Neural progenitor cell (in vitro differentiated cells): Measurements from ENCODE around the gene EFHD1. TPM values are rescaled to one million over a fixed set of nuclear protein-coding genes. Genes with fewer than 3 reads are reported as not detected.

ENCODE experiments used
- DNase-seq: peaks from one replicate; pipeline ENCODE4 v3.0.0-alpha.2; 2016; ENCODE audit warnings: low spot score
- H2AFZ ChIP-seq: fragments of 200-600 bp; sonication (generic); replicated peaks from 2 replicates; pipeline ENCODE4 v1.6.1; 2016; ENCODE audit warnings: antibody characterized with exemption
- H3F3A ChIP-seq: fragments of 200-600 bp; sonication (generic); 2 replicates; pipeline ENCODE4 v1.6.1; 2016; ENCODE audit warnings: antibody characterized with exemption, low read depth
- H3K27ac ChIP-seq: fragments of 200-600 bp; sonication (generic); 2 replicates; pipeline ENCODE4 v1.5.1; 2016; ENCODE audit warnings: mild to moderate bottlenecking
- H3K27me3 ChIP-seq: fragments of 200-600 bp; sonication (generic); 2 replicates; pipeline ENCODE4 v1.6.1; 2016; ENCODE audit warnings: mild to moderate bottlenecking, moderate library complexity
- H3K36me3 ChIP-seq: fragments of 200-600 bp; sonication (generic); 2 replicates; pipeline ENCODE4 v1.5.1; 2016
- H3K4me1 ChIP-seq: fragments of 200-600 bp; sonication (generic); 2 replicates; pipeline ENCODE4 v1.6.1; 2016; ENCODE audit warnings: mixed run types
- H3K4me2 ChIP-seq: fragments of 200-600 bp; sonication (generic); 2 replicates; pipeline ENCODE4 v1.6.1; 2016
- H3K4me3 ChIP-seq: fragments of 200-600 bp; sonication (generic); 2 replicates; pipeline ENCODE4 v1.5.1; 2016
- H3K79me2 ChIP-seq: fragments of 200-600 bp; sonication (generic); 2 replicates; pipeline ENCODE4 v1.6.1; 2016; ENCODE audit warnings: low read depth
- H3K9ac ChIP-seq: fragments of 200-600 bp; sonication (generic); 2 replicates; pipeline ENCODE4 v1.6.1; 2016
- H3K9me3 ChIP-seq: fragments of 200-600 bp; sonication (generic); 2 replicates; pipeline ENCODE4 v1.5.1; 2016; ENCODE audit warnings: low read depth
- H4K20me1 ChIP-seq: fragments of 200-600 bp; sonication (generic); 2 replicates; pipeline ENCODE4 v1.6.1; 2016; ENCODE audit warnings: low read depth
- H3K27ac Mint-ChIP-seq: 3 replicates; pipeline ENCODE4 v1.8.0; 2021; ENCODE audit warnings: mixed read lengths
- H3K27me3 Mint-ChIP-seq: 2 replicates; pipeline ENCODE4 v1.8.0; 2022; ENCODE audit warnings: low read depth, mild to moderate bottlenecking, inconsistent platforms, moderate library complexity, mixed read lengths; ENCODE audit not compliant: insufficient read depth
- H3K36me3 Mint-ChIP-seq: 3 replicates; pipeline ENCODE4 v1.8.0; 2021; ENCODE audit warnings: mixed read lengths
- H3K4me1 Mint-ChIP-seq: 3 replicates; pipeline ENCODE4 v1.8.0; 2021; ENCODE audit warnings: mixed read lengths
- H3K4me3 Mint-ChIP-seq: 3 replicates; pipeline ENCODE4 v1.8.0; 2021; ENCODE audit warnings: mild to moderate bottlenecking, moderate library complexity, mixed read lengths
- H3K9me3 Mint-ChIP-seq: 3 replicates; pipeline ENCODE4 v1.8.0; 2020; ENCODE audit warnings: mixed read lengths
- EZH2 ChIP-seq: fragments of 200-600 bp; sonication (generic); IDR thresholded peaks from 2 replicates; pipeline ENCODE4 v1.6.1; 2017; ENCODE audit warnings: antibody characterized with exemption, mild to moderate bottlenecking, moderate library complexity
- EZH2phosphoT487 ChIP-seq: fragments of 200-600 bp; sonication (generic); IDR thresholded peaks from 2 replicates; pipeline ENCODE4 v1.6.1; 2017; ENCODE audit warnings: antibody characterized with exemption
- total RNA-seq: library from RNA; depleted of rRNA; stranded (reverse); fragments of >200 nt; gene quantifications from 2 replicates; pipeline ENCODE4 v1.2.3, GENCODE V29; 2015; ENCODE audit warnings: low replicate concordance
- TF ChIP-seq, protein P1 (sequence below): fragments of 200-600 bp; sonication (generic); IDR thresholded peaks from 2 replicates; pipeline ENCODE4 v1.5.1; 2017; ENCODE audit warnings: antibody characterized with exemption, mild to moderate bottlenecking

The EFHD1 gene
- total RNA-seq, 1 donor from 2014 or later, result 5.9 TPM

- Histone ChIP-seq H3K4me2 (no peak overlapping the region), H3F3A (no peaks in the 10 kb centered on the region), H4K20me1 (no peaks in the 10 kb centered on the region), H3K27ac (no peak overlapping the region), H2AFZ (no peak overlapping the region), H3K9me3 (no peaks in the 10 kb centered on the region), H3K27me3 (no peaks in the 10 kb centered on the region), H3K79me2 (no peaks in the 10 kb centered on the region), H3K9ac (no peak overlapping the region), H3K4me3 (no peak overlapping the region), H3K36me3 (no peaks in the 10 kb centered on the region), H3K4me1 (no peaks in the 10 kb centered on the region)
- H3K27ac Mint-ChIP-seq, result no peak overlapping the region
- H3K9me3 Mint-ChIP-seq, result no peaks in the 10 kb centered on the region
- DNase-seq, result no peak
- no peaks in the 10 kb centered on the region for H3K4me1 Mint-ChIP-seq
- no peak overlapping the region for H3K4me3 Mint-ChIP-seq
- peaks cover 6% of the 10 kb centered on the region for H3K27me3 Mint-ChIP-seq
- TF ChIP-seq EZH2 (no peak), EZH2phosphoT487 (no peak)
- TF ChIP-seq, protein P1, sequence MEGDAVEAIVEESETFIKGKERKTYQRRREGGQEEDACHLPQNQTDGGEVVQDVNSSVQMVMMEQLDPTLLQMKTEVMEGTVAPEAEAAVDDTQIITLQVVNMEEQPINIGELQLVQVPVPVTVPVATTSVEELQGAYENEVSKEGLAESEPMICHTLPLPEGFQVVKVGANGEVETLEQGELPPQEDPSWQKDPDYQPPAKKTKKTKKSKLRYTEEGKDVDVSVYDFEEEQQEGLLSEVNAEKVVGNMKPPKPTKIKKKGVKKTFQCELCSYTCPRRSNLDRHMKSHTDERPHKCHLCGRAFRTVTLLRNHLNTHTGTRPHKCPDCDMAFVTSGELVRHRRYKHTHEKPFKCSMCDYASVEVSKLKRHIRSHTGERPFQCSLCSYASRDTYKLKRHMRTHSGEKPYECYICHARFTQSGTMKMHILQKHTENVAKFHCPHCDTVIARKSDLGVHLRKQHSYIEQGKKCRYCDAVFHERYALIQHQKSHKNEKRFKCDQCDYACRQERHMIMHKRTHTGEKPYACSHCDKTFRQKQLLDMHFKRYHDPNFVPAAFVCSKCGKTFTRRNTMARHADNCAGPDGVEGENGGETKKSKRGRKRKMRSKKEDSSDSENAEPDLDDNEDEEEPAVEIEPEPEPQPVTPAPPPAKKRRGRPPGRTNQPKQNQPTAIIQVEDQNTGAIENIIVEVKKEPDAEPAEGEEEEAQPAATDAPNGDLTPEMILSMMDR, result no peak
- H3K36me3 Mint-ChIP-seq, result peaks cover 12% of the 10 kb centered on the region
Measured at GRCh38 chr2:232587512-232587911, 45.9 kb upstream of the EFHD1 start.

DNA sequence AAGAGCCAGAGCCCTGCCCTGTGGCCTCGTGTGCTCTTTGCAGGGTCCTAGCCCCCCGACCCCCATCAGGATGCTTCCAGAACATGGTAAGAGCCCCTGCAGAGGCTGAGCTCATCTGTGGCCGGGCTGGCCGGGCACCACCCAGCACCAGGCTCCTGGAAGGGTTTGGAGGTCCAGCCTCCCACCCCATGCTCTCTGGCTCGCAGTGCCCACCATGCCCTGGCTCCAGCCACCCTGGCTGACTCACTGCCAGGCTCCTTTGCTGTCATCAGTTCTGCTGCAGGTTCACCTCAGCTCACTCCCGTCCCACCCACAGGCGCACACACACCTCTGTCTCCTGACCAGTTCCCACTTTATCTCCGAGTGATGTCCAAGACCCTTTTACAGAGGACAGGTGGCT lies 45.4 kb upstream of the EFHD1 start:
- no peak overlapping the region for H3K4me3 Mint-ChIP-seq
- no peaks in the 10 kb centered on the region for H3K79me2 ChIP-seq
- peaks cover 12% of the 10 kb centered on the region for H3K36me3 Mint-ChIP-seq
- H3F3A ChIP-seq, result no peaks in the 10 kb centered on the region
- H3K27ac ChIP-seq, result no peak overlapping the region
- no peaks in the 10 kb centered on the region for H3K9me3 ChIP-seq
- no peak overlapping the region for H3K4me3 ChIP-seq
- H3K36me3 ChIP-seq, result no peaks in the 10 kb centered on the region
- no peak overlapping the region for H3K9ac ChIP-seq
- no peaks in the 10 kb centered on the region for H3K27me3 ChIP-seq
- H2AFZ ChIP-seq, result no peak overlapping the region
- H3K4me1 ChIP-seq, result no peaks in the 10 kb centered on the region
- no peak overlapping the region for H3K4me2 ChIP-seq
- H4K20me1 ChIP-seq, result no peaks in the 10 kb centered on the region
- H3K27me3 Mint-ChIP-seq, result peaks cover 6% of the 10 kb centered on the region
- H3K4me1 Mint-ChIP-seq, result no peaks in the 10 kb centered on the region
- H3K27ac Mint-ChIP-seq, result no peak overlapping the region
- DNase-seq, result no peak
- H3K9me3 Mint-ChIP-seq, result no peaks in the 10 kb centered on the region
- TF ChIP-seq, protein P1, result no peak
- no peak for TF ChIP-seq EZH2
- no peak for TF ChIP-seq EZH2phosphoT487

GRCh38 chr2:232588680-232589585 lies 44.5 kb upstream of the EFHD1 start:
- DNase-seq, result no peak
- Mint-ChIP-seq H3K9me3 (no peaks in the 10 kb centered on the region), H3K27me3 (peaks cover 6% of the 10 kb centered on the region), H3K4me1 (no peaks in the 10 kb centered on the region), H3K36me3 (peaks cover 11% of the 10 kb centered on the region), H3K4me3 (no peak overlapping the region), H3K27ac (no peak overlapping the region)
- Histone ChIP-seq H2AFZ (no peak overlapping the region), H3K9ac (no peak overlapping the region), H3K79me2 (no peaks in the 10 kb centered on the region), H3K4me1 (no peaks in the 10 kb centered on the region), H3K36me3 (no peaks in the 10 kb centered on the region), H3K9me3 (no peaks in the 10 kb centered on the region), H3K27ac (no peak overlapping the region), H3K27me3 (no peaks in the 10 kb centered on the region), H3K4me3 (no peak overlapping the region), H4K20me1 (no peaks in the 10 kb centered on the region), H3F3A (no peaks in the 10 kb centered on the region), H3K4me2 (no peak overlapping the region)
- TF ChIP-seq EZH2phosphoT487 (no peak), EZH2 (no peak)
- TF ChIP-seq, protein P1, result no peak
